ENCODE results near the gene ISM1.

The ISM1 gene

GRCh38 chr20:13313201-13313600 is 92.1 kb downstream of the ISM1 start:
- no peak for DNase-seq (ENCODE audit: low spot score)

DNA sequence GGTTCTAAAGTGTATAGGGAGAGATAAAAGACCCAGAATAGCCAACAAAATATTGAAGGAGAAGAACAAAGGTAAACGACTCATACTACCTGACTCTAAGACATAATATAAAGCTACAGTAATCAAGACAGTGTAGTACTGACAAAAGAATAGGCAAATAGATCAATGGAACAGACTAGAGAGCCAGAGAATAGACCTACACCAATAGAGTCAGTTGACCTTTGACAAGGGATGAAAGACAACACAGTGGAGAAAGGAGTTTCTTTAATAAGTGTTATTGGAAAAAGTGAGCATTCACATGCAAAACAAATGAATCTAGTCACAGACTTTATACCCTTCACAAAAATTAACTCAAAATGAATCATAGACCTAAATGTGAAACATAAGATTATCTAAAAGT is 96.4 kb downstream of the ISM1 start:
- DNase-seq (ENCODE audit: low spot score): no peak

DNA sequence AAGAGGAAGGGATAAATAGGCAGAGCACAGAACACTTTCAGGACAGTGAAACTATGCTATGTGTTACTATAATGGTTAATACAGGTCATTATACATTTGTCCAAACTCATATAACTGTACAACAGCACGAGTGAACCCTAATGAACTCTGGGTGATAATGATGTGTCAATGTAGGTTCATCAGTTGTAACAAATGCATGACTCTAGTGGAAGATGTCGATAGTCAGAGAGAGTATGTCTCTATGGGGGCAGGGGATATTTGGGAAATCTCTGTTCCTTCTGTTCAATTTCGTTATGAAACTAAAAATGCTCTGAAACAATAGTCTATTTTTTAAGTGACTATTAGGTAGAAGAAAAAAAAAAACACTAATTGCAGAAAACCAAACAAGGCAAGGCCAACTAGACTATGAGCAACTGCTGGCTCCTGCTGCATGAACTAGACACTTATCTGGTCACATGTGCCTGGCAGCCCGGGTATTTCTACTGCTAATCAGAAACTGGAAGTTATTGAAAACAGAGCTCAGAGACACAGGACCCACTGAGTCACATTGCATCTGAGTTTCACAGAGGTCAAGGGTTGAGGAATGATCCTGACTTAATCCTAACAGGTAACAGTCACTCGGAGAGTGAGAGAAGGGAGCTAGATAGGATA is 97.9 kb downstream of the ISM1 start:
- DNase-seq (ENCODE audit: low spot score): no peak

GRCh38 chr20:13320702-13321101 is 99.6 kb downstream of the ISM1 start:
- no peak for DNase-seq (ENCODE audit: low spot score)

DNA sequence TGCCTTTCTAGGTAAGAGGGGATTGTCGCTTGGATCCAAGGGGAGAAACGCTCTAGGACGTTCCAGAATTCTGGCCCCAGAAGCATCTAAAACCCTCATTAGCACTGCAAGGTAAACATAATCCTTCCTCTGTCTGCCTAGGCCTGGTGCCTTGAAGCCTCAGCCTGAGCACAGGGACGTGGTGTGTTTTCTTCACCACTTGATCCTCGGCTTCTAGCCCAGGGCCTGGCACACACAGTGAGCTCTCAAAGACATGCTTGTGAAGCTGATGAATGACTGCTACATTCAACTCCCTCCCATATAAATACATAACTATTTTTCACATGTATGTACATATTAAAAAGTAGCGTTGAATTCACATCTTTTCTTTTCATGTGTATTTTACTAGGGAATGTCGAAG is 100.3 kb downstream of the ISM1 start:
- DNase-seq (ENCODE audit: low spot score): no peak

- DNase-seq (ENCODE audit: low spot score): no peak
These were observed 101.1 kb downstream of the ISM1 start for GRCh38 chr20:13322198-13322597.

- DNase-seq (ENCODE audit: low spot score): no peak
These were observed 101.5 kb downstream of the ISM1 start for GRCh38 chr20:13322621-13323020.

- peak; percentile 50 for DNase-seq (ENCODE audit: low spot score)
These were observed 104.0 kb downstream of the ISM1 start for GRCh38 chr20:13325033-13325432.

DNA sequence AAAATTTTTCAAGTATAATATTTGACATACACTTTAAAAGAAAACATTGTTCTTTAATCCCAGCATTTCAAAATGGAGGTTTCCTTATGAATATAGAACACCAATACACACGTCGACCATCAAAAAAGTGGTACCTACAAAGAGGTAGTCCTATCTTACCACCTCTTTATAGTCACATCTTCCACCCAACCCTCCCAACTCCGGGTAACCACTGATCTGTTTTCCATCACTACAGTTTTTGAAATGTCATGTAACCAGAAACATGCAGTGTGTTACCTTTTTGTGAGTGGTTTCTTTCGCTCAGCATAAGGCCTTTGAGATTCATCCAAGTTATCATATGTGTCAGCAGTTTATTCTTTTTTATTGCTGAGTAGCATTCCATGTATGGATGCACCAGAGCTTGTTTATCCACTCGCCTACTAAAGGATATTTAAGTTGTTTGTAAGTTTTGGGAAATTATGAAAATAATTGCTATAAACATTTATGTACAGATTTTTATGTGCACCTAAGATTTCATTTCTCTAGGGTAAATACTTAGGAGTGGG is 104.8 kb downstream of the ISM1 start:
- no peak for DNase-seq (ENCODE audit: low spot score)

GRCh38 chr20:13331536-13331935 is 110.5 kb downstream of the ISM1 start:
- no peak for DNase-seq (ENCODE audit: low spot score)

- DNase-seq (ENCODE audit: low spot score): no peak
These were observed 112.0 kb downstream of the ISM1 start for GRCh38 chr20:13333036-13333435.

DNA sequence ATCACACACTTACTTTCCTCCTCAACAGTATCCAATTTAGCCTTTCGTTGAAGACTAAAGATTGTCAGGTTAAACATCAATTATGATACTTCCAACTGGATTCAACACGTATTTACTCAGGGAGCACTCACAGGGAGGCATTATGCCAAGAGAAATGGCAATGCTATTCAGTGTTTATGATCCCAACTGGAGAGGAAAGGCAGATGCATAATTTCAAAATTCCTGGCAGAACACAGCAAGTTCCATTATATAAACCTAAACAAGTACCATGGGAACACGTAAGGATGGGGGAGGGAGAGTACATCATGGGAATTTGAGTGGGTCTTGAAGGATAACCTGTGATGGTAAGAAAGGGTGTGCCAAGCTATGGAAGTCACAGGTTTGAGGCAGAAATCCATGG is 112.7 kb downstream of the ISM1 start:
- DNase-seq (ENCODE audit: low spot score): no peak

- DNase-seq (ENCODE audit: low spot score): no peak
These were observed 115.4 kb downstream of the ISM1 start for GRCh38 chr20:13336308-13337089.

DNA sequence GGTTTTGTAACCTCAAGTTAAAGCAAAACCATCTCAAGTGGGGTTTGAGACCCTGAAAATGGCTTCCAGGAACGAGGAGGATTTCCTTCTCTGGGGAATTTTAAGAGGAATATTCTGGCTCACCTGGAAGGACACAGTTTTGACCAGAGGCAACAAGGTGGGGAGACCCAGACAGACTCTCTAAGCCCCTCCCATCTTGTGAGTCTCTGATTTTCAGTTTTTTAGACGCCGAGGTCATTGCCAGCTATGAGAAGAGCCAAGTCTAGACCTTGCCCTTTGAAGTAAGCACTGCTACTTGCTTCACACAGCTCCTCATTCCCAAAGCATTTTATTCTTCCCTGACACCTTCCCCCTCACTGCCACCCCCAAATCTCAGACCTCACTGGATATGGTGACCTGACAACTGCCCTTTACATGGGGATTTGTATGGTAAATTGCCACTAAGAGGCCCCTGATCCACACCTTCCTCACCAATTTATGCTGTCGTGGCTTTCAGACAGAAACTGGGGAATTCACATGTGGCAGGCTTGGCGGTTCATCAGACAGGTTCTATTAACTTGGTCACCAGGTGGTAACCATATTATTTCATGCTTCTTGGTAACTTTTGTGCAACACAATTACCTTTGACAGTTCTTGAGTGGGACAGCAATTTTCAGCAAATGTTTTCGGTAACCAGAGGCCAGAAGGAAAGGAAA is 116.2 kb downstream of the ISM1 start:
- no peak for DNase-seq (ENCODE audit: low spot score)

- DNase-seq (ENCODE audit: low spot score): no peak
These were observed 117.1 kb downstream of the ISM1 start for GRCh38 chr20:13338097-13338661.

DNA sequence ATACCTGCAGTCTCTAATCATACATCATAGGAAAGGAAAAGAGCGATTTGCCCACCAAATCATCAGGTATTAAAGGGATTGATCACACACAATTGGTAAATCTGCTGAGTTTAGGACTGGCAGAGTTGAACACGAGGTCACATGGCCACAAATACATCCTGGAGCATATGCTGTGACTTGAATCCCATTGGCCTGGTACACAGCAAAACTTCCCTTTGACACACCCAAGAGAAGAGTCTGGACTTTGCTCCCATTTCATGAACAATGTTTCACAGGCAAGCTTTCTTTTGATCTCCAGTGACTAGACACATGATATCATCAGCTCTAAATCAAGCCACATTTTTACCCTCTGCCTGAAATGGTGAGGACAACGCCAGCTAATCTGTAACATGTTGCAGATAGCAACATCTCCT is 117.9 kb downstream of the ISM1 start:
- no peak for DNase-seq (ENCODE audit: low spot score)

GRCh38 chr20:13340088-13340487 is 119.0 kb downstream of the ISM1 start:
- DNase-seq (ENCODE audit: low spot score): no peak

DNA sequence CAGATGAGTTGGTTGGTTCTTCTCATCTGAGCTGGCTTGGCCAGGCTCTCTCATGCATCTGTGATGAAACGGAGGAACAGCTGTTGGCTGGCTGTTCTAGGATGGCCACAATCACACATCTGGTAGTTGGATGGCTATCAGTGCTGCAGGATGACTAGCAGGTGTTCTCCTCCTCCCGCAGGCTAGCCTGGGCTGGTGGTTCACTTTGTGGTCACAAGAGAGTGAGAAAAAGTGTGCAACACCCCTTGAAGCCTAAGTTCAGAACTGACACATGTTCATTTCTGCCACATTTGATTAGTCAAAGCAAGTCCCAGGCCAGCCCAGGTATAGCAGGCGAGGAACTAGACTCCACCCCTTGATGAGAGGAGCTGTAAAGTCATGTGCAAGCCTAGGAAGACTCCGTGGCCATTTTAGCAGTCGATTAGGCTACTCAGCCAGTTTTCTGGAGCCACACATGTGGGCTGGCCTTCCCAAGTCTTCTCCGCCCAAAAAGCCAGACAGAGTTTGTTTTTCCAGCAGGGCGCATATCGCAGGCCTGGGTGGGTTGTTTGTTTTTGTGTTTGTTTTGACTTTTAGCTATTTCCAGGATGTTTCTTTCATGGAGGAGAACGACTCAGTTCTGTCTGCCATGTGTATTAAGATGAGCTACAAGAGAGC is 120.8 kb downstream of the ISM1 start:
- DNase-seq (ENCODE audit: low spot score): no peak

DNA sequence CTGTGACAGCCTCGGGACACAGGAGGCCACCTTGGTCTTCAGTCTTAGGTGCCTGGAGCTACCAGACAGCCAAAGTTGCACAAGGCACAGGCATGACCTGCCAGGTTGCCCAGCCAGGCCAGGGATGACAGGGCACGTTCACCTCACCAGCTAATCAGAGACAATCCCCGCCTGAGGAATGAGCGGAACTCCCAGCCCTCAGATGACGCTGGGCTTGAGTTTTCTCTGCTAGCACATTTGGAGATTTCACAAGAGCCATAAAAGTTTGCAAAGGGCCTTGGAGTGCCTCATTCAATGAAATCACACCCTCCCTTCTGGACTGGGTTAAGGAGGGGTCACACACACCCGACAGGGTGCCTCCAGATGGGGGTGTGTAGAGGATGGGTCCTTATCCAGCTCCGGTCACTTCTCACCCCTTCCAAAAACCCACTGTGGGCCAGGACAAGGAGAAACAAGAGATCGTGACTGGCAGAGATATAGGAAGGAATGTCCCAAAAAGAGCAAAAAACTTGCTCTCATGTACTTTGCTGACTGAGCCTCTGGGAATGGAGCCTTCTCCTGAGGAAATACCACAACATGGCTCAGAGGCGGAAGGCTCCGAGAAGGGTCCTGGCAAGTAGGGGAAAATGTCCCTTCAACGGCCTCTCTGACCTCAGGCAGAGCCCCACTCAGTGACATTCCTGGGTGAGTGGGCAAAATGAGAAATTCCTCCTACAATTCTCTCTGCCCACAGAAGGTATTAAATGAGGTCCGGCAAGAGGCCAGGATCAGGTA is 121.6 kb downstream of the ISM1 start:
- no peak for DNase-seq (ENCODE audit: low spot score)

DNA sequence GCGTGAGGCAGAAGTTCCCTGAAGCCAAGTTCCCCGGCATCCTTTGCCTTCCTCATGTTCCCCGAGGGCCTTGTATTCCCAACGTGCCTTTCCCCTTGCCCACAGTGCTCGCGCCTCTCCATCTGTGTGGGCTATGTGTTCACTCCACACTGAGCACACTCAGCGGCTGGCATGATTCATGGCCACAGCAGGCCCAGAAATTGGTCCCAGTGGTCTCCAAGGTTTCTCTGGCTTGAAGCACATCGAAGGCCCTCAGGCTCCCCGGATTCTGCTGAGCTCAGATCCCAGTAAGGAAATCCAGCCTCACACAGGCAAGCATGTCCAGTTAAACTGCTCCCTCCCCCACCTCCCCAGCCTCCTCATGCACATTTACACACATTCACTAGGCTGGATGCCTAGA is 123.6 kb downstream of the ISM1 start:
- no peak for DNase-seq (ENCODE audit: low spot score)

All from iPS-NIHi11 (cell line).